ENCODE measurements around the gene OTOF. TPM values are rescaled to one million over a fixed set of nuclear protein-coding genes. Genes with fewer than 3 reads are reported as not detected.
A peak's percentile ranks its signal among the peaks of the same experiment; 100 is the strongest.

Gene OTOF
- total RNA-seq, 2 experiments from 2014 or later: 0.71 to 0.75 TPM

DNA sequence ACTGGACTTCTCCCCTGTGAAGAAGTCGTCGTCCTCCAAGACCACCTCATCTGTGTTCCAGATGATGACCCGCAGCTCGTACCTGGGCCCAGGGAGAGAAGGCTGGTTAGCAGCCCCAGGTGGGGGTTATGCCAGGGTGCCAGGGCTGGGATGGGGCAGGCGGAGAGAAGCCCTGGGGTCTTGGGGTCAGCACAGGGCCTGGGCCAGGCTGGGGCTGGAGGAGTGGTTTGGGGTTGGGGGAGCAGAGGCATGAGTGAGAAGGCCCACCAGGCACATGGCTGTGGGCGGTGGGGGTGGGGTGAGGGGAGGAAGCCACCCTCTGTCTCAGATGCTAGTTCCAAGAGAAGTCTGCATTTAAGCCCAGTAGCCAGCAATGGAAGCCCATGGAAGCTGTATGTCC is 15.8 kb downstream of the OTOF start:
- intact Hi-C loops (cut with DNase I, micrococcal nuclease): no loop called here
- ChIA-PET CTCF (no interaction called here), POLR2A (no interaction called here)
- Mint-ChIP-seq H3K4me1 (ENCODE audit: low read depth) (no peaks in the 10 kb centered on the region), H3K27me3 (no peaks in the 10 kb centered on the region), H3K9me3 (no peaks in the 10 kb centered on the region), H3K27ac (no peak overlapping the region), H3K36me3 (ENCODE audit: low read depth) (no peaks in the 10 kb centered on the region), H3K4me3 (no peak overlapping the region)
- no peak overlapping the region for H3K4me3 ChIP-seq (ENCODE audit: low read length)
- no peaks in the 10 kb centered on the region for H3K36me3 ChIP-seq (ENCODE audit: insufficient read depth, low read length)
- no peak for ATAC-seq (ENCODE audit: poor library complexity)
- H3K27ac ChIP-seq (ENCODE audit: low read depth in 1 of 2, low read length in 2 of 2): no peak overlapping the region
- H3K4me1 ChIP-seq (ENCODE audit: insufficient read depth, low read length): no peaks in the 10 kb centered on the region
- H3K9me3 ChIP-seq (ENCODE audit: control insufficient read depth in 1 of 2, insufficient read depth in 1 of 2, low read length in 2 of 2): no peaks in the 10 kb centered on the region
- TF ChIP-seq, protein P1, sequence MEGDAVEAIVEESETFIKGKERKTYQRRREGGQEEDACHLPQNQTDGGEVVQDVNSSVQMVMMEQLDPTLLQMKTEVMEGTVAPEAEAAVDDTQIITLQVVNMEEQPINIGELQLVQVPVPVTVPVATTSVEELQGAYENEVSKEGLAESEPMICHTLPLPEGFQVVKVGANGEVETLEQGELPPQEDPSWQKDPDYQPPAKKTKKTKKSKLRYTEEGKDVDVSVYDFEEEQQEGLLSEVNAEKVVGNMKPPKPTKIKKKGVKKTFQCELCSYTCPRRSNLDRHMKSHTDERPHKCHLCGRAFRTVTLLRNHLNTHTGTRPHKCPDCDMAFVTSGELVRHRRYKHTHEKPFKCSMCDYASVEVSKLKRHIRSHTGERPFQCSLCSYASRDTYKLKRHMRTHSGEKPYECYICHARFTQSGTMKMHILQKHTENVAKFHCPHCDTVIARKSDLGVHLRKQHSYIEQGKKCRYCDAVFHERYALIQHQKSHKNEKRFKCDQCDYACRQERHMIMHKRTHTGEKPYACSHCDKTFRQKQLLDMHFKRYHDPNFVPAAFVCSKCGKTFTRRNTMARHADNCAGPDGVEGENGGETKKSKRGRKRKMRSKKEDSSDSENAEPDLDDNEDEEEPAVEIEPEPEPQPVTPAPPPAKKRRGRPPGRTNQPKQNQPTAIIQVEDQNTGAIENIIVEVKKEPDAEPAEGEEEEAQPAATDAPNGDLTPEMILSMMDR (IDR thresholded peaks at IDR 0.05): no peak
- H3K27me3 ChIP-seq (ENCODE audit: control insufficient read depth in 1 of 2, insufficient read depth in 2 of 2, low read length in 2 of 2): no peaks in the 10 kb centered on the region
- no peak for DNase-seq

DNA sequence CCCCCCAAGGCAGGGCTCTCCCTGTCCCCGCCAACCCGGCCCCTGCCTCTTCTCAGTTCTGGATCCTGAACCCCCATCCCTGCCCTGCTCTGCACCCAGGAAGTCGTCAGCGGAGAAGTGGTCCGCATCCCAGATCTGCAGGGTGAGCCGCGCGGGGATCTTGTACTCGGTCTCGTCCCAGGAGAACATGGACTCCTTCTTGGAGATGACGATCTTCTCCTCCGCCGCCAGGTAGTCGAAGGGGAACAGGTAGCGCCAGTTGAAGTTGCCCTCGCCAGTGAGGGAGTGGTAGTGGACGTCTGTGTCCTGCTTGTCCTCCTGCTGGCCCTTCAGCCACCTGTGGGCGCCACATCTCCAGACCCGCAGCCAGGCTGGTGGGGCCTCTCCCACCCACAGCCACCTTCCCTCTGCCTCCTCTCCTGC is 16.3 kb downstream of the OTOF start:
- H3K9me3 Mint-ChIP-seq: no peaks in the 10 kb centered on the region

DNA sequence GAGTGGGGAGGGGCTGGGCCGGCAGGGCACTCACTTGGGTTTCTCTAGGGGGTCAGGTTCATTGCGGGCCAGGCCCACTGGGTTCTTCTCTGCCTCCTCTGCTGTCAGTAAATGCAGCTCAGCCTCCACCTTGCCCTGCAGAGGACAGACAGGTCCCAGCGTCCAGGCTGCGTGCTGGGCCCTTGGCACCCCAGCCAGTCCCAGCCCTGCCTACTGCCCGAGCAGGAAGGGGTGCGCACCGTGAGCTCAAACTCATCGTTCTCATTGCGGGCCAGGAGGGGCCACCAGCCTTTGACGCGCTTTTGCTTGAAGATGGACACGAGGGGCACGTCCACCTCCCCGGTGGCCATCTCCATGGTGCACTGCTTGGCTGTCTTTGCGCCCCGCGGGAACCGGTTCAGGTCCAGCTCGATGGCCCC is 17.3 kb downstream of the OTOF start:
- Histone ChIP-seq H3K27me3 (ENCODE audit: control insufficient read depth in 1 of 2, insufficient read depth in 2 of 2, low read length in 2 of 2) (no peaks in the 10 kb centered on the region), H3K4me1 (ENCODE audit: insufficient read depth, low read length) (no peaks in the 10 kb centered on the region), H3K4me3 (ENCODE audit: low read length) (no peak overlapping the region), H3K36me3 (ENCODE audit: insufficient read depth, low read length) (no peaks in the 10 kb centered on the region), H3K27ac (ENCODE audit: low read depth in 1 of 2, low read length in 2 of 2) (no peak overlapping the region), H3K9me3 (ENCODE audit: control insufficient read depth in 1 of 2, insufficient read depth in 1 of 2, low read length in 2 of 2) (no peaks in the 10 kb centered on the region)
- TF ChIP-seq, protein P1 (IDR thresholded peaks at IDR 0.05): no peak
- intact Hi-C loops (cut with DNase I, micrococcal nuclease): no loop called here
- ATAC-seq (ENCODE audit: poor library complexity): no peak
- H3K27me3 Mint-ChIP-seq: no peaks in the 10 kb centered on the region
- H3K27ac Mint-ChIP-seq: no peak overlapping the region
- peak in 1 of 14 experiments; percentile 8 for DNase-seq
- no peaks in the 10 kb centered on the region for H3K9me3 Mint-ChIP-seq
- ChIA-PET CTCF (no interaction called here), POLR2A (no interaction called here)
- no peak overlapping the region for H3K4me3 Mint-ChIP-seq
- H3K36me3 Mint-ChIP-seq (ENCODE audit: low read depth): no peaks in the 10 kb centered on the region
- H3K4me1 Mint-ChIP-seq (ENCODE audit: low read depth): no peaks in the 10 kb centered on the region

More for the DNA sequence above, 16.3 kb downstream of the OTOF start:
- no peaks in the 10 kb centered on the region for H3K27me3 Mint-ChIP-seq
- DNase-seq (no peak), ATAC-seq (ENCODE audit: poor library complexity) (no peak)
- POLR2A ChIA-PET: no interaction called here
- no peaks in the 10 kb centered on the region for H3K27me3 ChIP-seq (ENCODE audit: control insufficient read depth in 1 of 2, insufficient read depth in 2 of 2, low read length in 2 of 2)
- CTCF ChIA-PET: no interaction called here
- TF ChIP-seq, protein P1 (IDR thresholded peaks at IDR 0.05): no peak
- no peak overlapping the region for H3K27ac Mint-ChIP-seq
- no peaks in the 10 kb centered on the region for H3K9me3 ChIP-seq (ENCODE audit: control insufficient read depth in 1 of 2, insufficient read depth in 1 of 2, low read length in 2 of 2)
- H3K4me3 ChIP-seq (ENCODE audit: low read length): no peak overlapping the region
- intact Hi-C loops (cut with DNase I, micrococcal nuclease): no loop called here
- no peak overlapping the region for H3K27ac ChIP-seq (ENCODE audit: low read depth in 1 of 2, low read length in 2 of 2)
- no peaks in the 10 kb centered on the region for H3K36me3 Mint-ChIP-seq (ENCODE audit: low read depth)
- H3K4me3 Mint-ChIP-seq: no peak overlapping the region
- no peaks in the 10 kb centered on the region for H3K4me1 ChIP-seq (ENCODE audit: insufficient read depth, low read length)
- H3K36me3 ChIP-seq (ENCODE audit: insufficient read depth, low read length): no peaks in the 10 kb centered on the region
- no peaks in the 10 kb centered on the region for H3K4me1 Mint-ChIP-seq (ENCODE audit: low read depth)

Measured in CD4-positive, alpha-beta T cell (primary cell).